ENCODE measurements around the gene PRKCE. TPM values are rescaled to one million over a fixed set of nuclear protein-coding genes. Genes with fewer than 3 reads are reported as not detected.

The PRKCE gene
- total and polyA plus RNA-seq, 2 donors (not counting 1 experiment from before 2014, with no cell fraction given), result 23.6 to 271 TPM

GRCh38 chr2:45772038-45772437 lies 120.6 kb downstream of the PRKCE start:
- no peak for ATAC-seq (ENCODE audit: low read depth)
- POLR2A ChIA-PET, result no interaction called here
- H3K4me1 ChIP-seq (ENCODE audit: control insufficient read depth in 2 of 2, insufficient read depth in 2 of 2, low read length in 2 of 2), result peaks cover 33 to 51% of the 10 kb centered on the region in 2 donors
- Mint-ChIP-seq H3K4me3 (no peak overlapping the region), H3K27me3 (no peaks in the 10 kb centered on the region), H3K27ac (no peak overlapping the region), H3K9me3 (ENCODE audit: insufficient read depth) (no peaks in the 10 kb centered on the region), H3K4me1 (peaks cover 79% of the 10 kb centered on the region)
- no peak overlapping the region for H3K4me3 ChIP-seq (ENCODE audit: control extremely low read depth in 1 of 5, extremely low read depth in 1 of 5, insufficient read depth in 1 of 5, low read depth in 2 of 5, low read length in 4 of 5)
- TF ChIP-seq CTCF (IDR thresholded peaks at IDR 0.05), result no peak
- TF ChIP-seq EZH2 (IDR thresholded peaks at IDR 0.05; ENCODE audit: borderline replicate concordance, insufficient read depth, low read depth, low read length, poor library complexity, severe bottlenecking), result no peak
- no peak for DNase-seq
- H3K9me3 ChIP-seq (ENCODE audit: control extremely low read depth in 1 of 3, control insufficient read depth in 2 of 3, insufficient read depth in 1 of 3, low read length in 2 of 3), result no peaks in the 10 kb centered on the region
- 50% methylated on average over 2 of the region's 2 CpGs for WGBS (ENCODE audit: insufficient coverage)
- H3K9ac ChIP-seq (ENCODE audit: low read length), result no peak overlapping the region
- H4K20me1 ChIP-seq (ENCODE audit: control insufficient read depth, insufficient read depth, low read length, poor library complexity, severe bottlenecking), result peaks cover 79% of the 10 kb centered on the region
- intact Hi-C loops (cut with micrococcal nuclease), result no loop called here
- H3K27ac ChIP-seq (ENCODE audit: low read length in 2 of 2), result no peak overlapping the region
- no peaks in the 10 kb centered on the region for H3K36me3 ChIP-seq (replicated peaks in 1 of 2; ENCODE audit: control extremely low read depth in 1 of 2, control insufficient read depth in 1 of 2, extremely low read depth in 1 of 2, insufficient read depth in 2 of 2, low read length in 1 of 2)
- CTCF ChIA-PET, result interaction anchor here (1.0 kb wide), 1 partner anchor 42 kb away, joined by 5 read pairs; no protein-coding TSS in a partner anchor
- peaks cover 81% of the 10 kb centered on the region for H3K79me2 ChIP-seq (ENCODE audit: control insufficient read depth, insufficient read depth, low read length)
- no peak overlapping the region for H3K4me2 ChIP-seq (replicated peaks; ENCODE audit: low read depth, low read length, poor library complexity, severe bottlenecking)
- no peaks in the 10 kb centered on the region for H3K27me3 ChIP-seq (replicated peaks in 1 of 4; ENCODE audit: control extremely low read depth in 1 of 4, control insufficient read depth in 3 of 4, insufficient read depth in 4 of 4, low read length in 3 of 4)
- no peak overlapping the region for H2AFZ ChIP-seq (ENCODE audit: insufficient read depth, low read depth, low read length, poor library complexity, severe bottlenecking)

GRCh38 chr2:45773909-45774308 lies 122.4 kb downstream of the PRKCE start:
- CTCF ChIA-PET, result interaction anchor here (1.4 kb wide), 1 partner anchor 130 kb away, joined by 3 read pairs; no protein-coding TSS in a partner anchor
- Histone ChIP-seq H3K36me3 (replicated peaks in 1 of 2; ENCODE audit: control extremely low read depth in 1 of 2, control insufficient read depth in 1 of 2, extremely low read depth in 1 of 2, insufficient read depth in 2 of 2, low read length in 1 of 2) (no peaks in the 10 kb centered on the region), H3K4me2 (replicated peaks; ENCODE audit: low read depth, low read length, poor library complexity, severe bottlenecking) (peak overlapping the region; percentile 46), H3K27ac (ENCODE audit: low read length in 2 of 2) (peak overlapping the region in 1 of 2 donors; percentile 32), H3K4me1 (ENCODE audit: control insufficient read depth in 2 of 2, insufficient read depth in 2 of 2, low read length in 2 of 2) (peaks cover 40 to 60% of the 10 kb centered on the region in 2 donors), H3K27me3 (replicated peaks in 1 of 4; ENCODE audit: control extremely low read depth in 1 of 4, control insufficient read depth in 3 of 4, insufficient read depth in 4 of 4, low read length in 3 of 4) (no peaks in the 10 kb centered on the region), H4K20me1 (ENCODE audit: control insufficient read depth, insufficient read depth, low read length, poor library complexity, severe bottlenecking) (peaks cover 70% of the 10 kb centered on the region), H2AFZ (ENCODE audit: insufficient read depth, low read depth, low read length, poor library complexity, severe bottlenecking) (no peak overlapping the region), H3K79me2 (ENCODE audit: control insufficient read depth, insufficient read depth, low read length) (peaks cover 83% of the 10 kb centered on the region), H3K9me3 (ENCODE audit: control extremely low read depth in 1 of 3, control insufficient read depth in 2 of 3, insufficient read depth in 1 of 3, low read length in 2 of 3) (no peaks in the 10 kb centered on the region), H3K4me3 (ENCODE audit: control extremely low read depth in 1 of 5, extremely low read depth in 1 of 5, insufficient read depth in 1 of 5, low read depth in 2 of 5, low read length in 4 of 5) (no peak overlapping the region), H3K9ac (ENCODE audit: low read length) (no peak overlapping the region)
- 97% methylated on average over 6 of the region's 9 CpGs for WGBS (ENCODE audit: insufficient coverage)
- H3K27ac Mint-ChIP-seq, result no peak overlapping the region
- no peak for ATAC-seq (ENCODE audit: low read depth)
- POLR2A ChIA-PET, result no interaction called here
- intact Hi-C loops (cut with micrococcal nuclease), result no loop called here
- H3K4me1 Mint-ChIP-seq, result peaks cover 81% of the 10 kb centered on the region
- TF ChIP-seq EZH2 (IDR thresholded peaks at IDR 0.05; ENCODE audit: borderline replicate concordance, insufficient read depth, low read depth, low read length, poor library complexity, severe bottlenecking), result no peak
- no peak for TF ChIP-seq CTCF (IDR thresholded peaks at IDR 0.05)
- no peak overlapping the region for H3K4me3 Mint-ChIP-seq
- no peaks in the 10 kb centered on the region for H3K9me3 Mint-ChIP-seq (ENCODE audit: insufficient read depth)
- H3K27me3 Mint-ChIP-seq, result no peaks in the 10 kb centered on the region
- DNase-seq, result no peak
